ENCODE measurements around the gene CLEC4F.

DNA sequence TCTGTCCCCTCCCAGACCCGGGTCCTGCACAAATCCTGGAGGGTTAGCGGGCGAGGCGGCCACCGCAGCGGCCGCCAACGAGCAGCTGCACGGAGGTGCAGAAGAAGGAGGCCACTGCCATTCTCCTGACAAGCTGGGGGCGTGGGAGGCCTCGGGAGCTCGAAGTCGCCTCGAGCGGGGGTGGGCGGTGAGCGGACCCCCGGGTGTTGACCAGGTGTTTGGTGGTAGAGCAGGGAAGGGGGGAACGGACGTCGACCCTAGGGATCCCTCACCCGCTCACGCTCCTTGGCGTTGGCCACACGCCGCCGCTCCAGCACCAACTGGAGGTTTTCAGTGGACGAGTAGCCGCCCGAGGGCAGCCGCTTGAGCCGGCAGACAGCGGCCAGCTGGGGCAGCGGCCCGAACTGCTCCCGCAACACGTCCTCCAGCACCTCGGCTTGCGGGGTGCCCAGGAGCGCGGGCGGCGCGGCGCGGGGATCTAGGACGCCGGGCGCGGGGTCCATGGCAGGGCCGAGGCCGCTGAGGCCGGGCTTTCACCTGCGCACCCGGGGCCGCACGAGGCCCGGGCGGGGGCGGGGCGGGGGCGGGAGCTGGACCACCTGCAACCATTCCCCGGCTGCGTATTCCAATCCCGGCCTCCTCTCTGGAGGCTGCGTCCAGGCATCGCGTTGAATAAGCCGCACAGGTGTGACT lies 30.1 kb downstream of the CLEC4F start, which contains the start of gene FIGLA:
- TF ChIP-seq, protein P1, sequence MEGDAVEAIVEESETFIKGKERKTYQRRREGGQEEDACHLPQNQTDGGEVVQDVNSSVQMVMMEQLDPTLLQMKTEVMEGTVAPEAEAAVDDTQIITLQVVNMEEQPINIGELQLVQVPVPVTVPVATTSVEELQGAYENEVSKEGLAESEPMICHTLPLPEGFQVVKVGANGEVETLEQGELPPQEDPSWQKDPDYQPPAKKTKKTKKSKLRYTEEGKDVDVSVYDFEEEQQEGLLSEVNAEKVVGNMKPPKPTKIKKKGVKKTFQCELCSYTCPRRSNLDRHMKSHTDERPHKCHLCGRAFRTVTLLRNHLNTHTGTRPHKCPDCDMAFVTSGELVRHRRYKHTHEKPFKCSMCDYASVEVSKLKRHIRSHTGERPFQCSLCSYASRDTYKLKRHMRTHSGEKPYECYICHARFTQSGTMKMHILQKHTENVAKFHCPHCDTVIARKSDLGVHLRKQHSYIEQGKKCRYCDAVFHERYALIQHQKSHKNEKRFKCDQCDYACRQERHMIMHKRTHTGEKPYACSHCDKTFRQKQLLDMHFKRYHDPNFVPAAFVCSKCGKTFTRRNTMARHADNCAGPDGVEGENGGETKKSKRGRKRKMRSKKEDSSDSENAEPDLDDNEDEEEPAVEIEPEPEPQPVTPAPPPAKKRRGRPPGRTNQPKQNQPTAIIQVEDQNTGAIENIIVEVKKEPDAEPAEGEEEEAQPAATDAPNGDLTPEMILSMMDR (IDR thresholded peaks at IDR 0.05 in 8 of 11, conservative IDR thresholded peaks at IDR 0.05 in 3 of 11) = no peak
- TF ChIP-seq POLR2AphosphoS5 (IDR thresholded peaks at IDR 0.05) (no peak), POLR2A (IDR thresholded peaks at IDR 0.05) (no peak)
